ENCODE data around the gene C13orf42. TPM values are rescaled to one million over a fixed set of nuclear protein-coding genes. Genes with fewer than 3 reads are reported as not detected.
"Not testable (repeated sequence)": the region's sequence is repeated elsewhere in the genome, so short reads cannot be mapped to it uniquely, and the experiment has no call there.

Gene C13orf42
- total RNA-seq, 4 donors from 2014 or later, result not detected

DNA sequence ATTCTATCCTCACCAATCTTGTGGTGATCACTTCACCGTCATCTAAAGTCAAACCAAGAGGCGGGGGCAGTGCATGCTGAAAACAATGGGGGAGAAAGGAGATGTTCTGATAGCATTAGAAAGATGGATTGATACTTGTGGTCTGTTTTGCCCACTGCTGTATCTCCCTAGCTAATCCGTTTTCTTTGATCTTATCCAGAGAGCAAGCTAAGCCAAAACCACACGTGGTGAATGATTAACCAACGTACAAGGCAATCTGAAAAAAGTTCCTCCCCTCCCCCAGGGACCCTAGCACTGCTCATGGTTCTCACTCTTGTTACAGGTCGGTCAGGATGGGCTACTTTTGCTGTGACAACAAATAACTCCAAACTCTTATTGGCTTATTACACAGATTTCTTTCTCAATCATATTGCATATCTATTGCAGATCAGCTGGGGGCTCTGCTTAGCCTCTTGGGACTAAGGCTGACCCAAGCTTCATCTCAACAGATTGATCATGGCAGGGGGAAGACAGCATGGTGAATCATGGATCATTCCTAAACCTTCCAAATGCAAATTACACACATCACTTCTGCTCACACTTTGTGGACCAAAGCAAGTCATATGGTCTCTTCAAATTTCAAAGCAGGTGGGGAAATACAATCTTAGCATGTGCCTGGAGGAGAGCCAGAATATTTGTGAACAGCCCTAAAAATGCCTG lies 11.9 kb upstream of the C13orf42 start:
- 27% methylated on average over 6 of the region's 6 CpGs for WGBS
- Histone ChIP-seq H3K27ac (no peak overlapping the region), H3K27me3 (peaks cover 23% of the 10 kb centered on the region), H3K9me3 (peaks cover 1% of the 10 kb centered on the region), H3K4me3 (no peak overlapping the region), H3K36me3 (no peaks in the 10 kb centered on the region), H3K4me1 (no peaks in the 10 kb centered on the region)
- TF ChIP-seq POLR2AphosphoS5 (IDR thresholded peaks at IDR 0.05) (no peak), POLR2A (IDR thresholded peaks at IDR 0.05) (no peak), EP300 (IDR thresholded peaks at IDR 0.05) (no peak)
- TF ChIP-seq, protein P1, sequence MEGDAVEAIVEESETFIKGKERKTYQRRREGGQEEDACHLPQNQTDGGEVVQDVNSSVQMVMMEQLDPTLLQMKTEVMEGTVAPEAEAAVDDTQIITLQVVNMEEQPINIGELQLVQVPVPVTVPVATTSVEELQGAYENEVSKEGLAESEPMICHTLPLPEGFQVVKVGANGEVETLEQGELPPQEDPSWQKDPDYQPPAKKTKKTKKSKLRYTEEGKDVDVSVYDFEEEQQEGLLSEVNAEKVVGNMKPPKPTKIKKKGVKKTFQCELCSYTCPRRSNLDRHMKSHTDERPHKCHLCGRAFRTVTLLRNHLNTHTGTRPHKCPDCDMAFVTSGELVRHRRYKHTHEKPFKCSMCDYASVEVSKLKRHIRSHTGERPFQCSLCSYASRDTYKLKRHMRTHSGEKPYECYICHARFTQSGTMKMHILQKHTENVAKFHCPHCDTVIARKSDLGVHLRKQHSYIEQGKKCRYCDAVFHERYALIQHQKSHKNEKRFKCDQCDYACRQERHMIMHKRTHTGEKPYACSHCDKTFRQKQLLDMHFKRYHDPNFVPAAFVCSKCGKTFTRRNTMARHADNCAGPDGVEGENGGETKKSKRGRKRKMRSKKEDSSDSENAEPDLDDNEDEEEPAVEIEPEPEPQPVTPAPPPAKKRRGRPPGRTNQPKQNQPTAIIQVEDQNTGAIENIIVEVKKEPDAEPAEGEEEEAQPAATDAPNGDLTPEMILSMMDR (IDR thresholded peaks at IDR 0.05), result no peak
- DNase-seq (ENCODE audit: low spot score in 2 of 2), result no peak

DNA sequence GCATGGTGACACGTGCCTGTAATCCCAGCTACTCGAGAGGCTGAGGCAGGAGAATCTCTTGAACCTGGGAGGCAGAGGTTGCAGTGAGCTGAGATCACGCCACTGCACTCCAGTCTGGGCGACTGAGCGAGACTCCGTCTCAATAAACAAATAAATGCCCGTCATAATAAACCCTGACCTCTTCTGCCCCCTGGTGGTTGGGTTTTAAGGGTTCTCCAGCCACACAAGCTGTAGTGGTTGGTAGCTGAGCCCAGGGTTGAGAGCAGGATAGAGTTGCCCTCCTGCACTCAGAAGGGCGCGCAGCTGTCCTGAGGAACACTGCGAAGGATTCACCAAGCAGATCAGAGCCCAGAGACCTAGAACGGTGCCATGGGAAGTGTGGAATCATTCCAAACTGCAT lies 9.8 kb upstream of the C13orf42 start:
- not testable (repeated sequence) for H3K4me3 ChIP-seq; H3K36me3 ChIP-seq; H3K27ac ChIP-seq; DNase-seq (ENCODE audit: low spot score in 2 of 2); H3K4me1 ChIP-seq
- 78% methylated on average over 11 of the region's 11 CpGs for WGBS
- peaks cover 23% of the 10 kb centered on the region for H3K27me3 ChIP-seq
- H3K9me3 ChIP-seq, result peaks cover 12% of the 10 kb centered on the region

DNA sequence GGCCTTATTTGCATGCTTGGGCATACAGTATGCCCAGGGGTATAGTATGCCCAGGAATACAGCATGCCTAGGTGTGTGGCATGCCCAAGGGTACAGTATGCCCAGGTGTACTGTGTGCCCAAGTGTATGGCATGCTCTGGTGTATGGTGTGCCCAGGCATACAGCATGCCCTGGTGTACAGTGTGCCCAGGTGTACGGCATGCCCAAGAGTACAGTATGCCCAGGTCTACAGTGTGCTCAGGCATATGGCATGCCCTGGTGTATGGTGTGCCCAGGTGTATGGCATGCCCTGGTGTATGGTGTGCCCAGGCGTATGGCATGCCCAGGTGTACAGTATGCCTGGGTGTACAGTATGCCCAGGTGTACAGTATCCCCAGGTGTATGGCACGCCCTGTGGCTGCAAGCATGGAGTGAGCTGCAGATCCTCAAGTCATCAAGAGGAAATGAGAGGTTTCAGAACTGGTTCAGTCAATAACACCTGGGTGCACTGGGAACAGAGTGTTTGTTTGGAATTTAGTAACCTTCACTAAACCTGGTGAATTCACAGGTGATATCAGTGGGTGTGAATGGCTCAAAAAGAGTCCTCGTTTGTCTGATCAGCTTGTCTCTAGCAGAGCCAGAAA lies 7.8 kb upstream of the C13orf42 start:
- no peak overlapping the region for H3K27ac ChIP-seq
- peaks cover 16% of the 10 kb centered on the region for H3K27me3 ChIP-seq
- TF ChIP-seq POLR2A (IDR thresholded peaks at IDR 0.05) (no peak), POLR2AphosphoS5 (IDR thresholded peaks at IDR 0.05) (no peak), EP300 (IDR thresholded peaks at IDR 0.05) (no peak)
- TF ChIP-seq, protein P1 (IDR thresholded peaks at IDR 0.05), result no peak
- no peaks in the 10 kb centered on the region for H3K36me3 ChIP-seq
- no peaks in the 10 kb centered on the region for H3K4me1 ChIP-seq
- H3K4me3 ChIP-seq, result no peak overlapping the region
- no peak for DNase-seq (ENCODE audit: low spot score in 2 of 2)
- H3K9me3 ChIP-seq, result peaks cover 12% of the 10 kb centered on the region
- 78% methylated on average over 4 of the region's 4 CpGs for WGBS

DNA sequence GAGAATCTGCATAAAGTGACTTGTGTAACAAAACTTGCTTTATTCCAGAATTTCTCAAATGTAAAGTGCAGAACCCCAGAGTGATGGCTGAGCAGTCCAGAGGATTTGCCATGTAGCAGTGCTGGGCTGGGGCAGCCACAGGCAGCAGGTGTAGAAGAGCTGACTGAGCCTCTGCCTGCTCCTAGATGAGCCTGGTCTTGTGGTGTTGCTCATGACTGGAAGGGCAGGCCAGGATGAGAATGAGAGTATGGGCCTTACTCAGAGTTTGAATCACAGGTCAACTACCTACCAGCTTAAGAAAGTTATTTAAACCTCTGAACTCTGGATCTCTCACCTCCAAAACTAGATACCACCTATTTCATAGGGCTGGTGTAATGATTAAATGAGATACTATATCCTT lies 2.9 kb upstream of the C13orf42 start:
- Histone ChIP-seq H3K27ac (no peak overlapping the region), H3K36me3 (no peaks in the 10 kb centered on the region), H3K27me3 (peaks cover 16% of the 10 kb centered on the region), H3K9me3 (peaks cover 12% of the 10 kb centered on the region), H3K4me1 (no peaks in the 10 kb centered on the region), H3K4me3 (no peak overlapping the region)
- no peak for DNase-seq (ENCODE audit: low spot score in 2 of 2)
- TF ChIP-seq POLR2AphosphoS5 (IDR thresholded peaks at IDR 0.05) (no peak), POLR2A (IDR thresholded peaks at IDR 0.05) (no peak), EP300 (IDR thresholded peaks at IDR 0.05) (no peak)
- TF ChIP-seq, protein P1 (IDR thresholded peaks at IDR 0.05), result no peak

DNA sequence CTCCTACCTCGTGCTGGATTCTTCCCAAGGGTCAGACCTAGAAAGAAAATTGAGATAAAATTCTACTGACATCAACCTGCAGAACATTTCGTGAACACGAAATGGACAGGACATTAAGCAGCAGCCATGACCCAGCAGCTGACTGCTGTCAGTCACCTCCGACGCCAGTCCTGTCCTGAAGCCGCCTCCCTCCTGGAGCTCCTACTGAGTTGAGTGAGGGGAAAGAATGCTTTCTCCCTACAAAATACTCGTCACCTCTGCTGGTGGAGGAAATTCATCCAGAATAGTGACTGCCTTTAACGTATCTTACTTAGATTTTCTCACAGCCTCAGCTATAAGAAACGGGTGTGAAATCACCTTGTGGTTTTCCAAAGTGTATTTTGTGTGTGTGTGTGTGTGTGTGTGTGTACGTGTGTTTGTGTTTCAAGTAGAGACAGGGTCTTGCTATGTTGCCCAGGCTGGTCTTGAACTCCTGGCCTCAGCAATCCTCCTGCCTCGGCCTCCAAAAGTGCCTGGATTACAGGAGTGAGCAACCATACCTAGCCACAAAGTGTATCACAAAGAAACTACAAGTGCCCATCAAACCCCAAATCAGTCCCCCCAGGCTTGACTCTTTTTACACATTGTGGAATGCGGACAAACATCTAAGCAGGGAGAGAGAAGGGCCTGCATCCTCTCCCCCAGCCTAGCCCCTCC lies 2.3 kb upstream of the C13orf42 start:
- no peak overlapping the region for H3K27ac ChIP-seq
- 73% methylated on average over 12 of the region's 12 CpGs for WGBS

More for the DNA sequence above, 2.3 kb upstream of the C13orf42 start:
- no peak for DNase-seq (ENCODE audit: low spot score in 2 of 2)
- no peak overlapping the region for H3K4me3 ChIP-seq
- H3K27me3 ChIP-seq, result peaks cover 12% of the 10 kb centered on the region
- TF ChIP-seq POLR2A (IDR thresholded peaks at IDR 0.05), result no peak
- TF ChIP-seq POLR2AphosphoS5 (IDR thresholded peaks at IDR 0.05), result no peak
- TF ChIP-seq EP300 (IDR thresholded peaks at IDR 0.05), result no peak
- TF ChIP-seq, protein P1 (IDR thresholded peaks at IDR 0.05), result no peak
- H3K36me3 ChIP-seq, result no peaks in the 10 kb centered on the region
- H3K9me3 ChIP-seq, result peaks cover 12% of the 10 kb centered on the region
- H3K4me1 ChIP-seq, result no peaks in the 10 kb centered on the region

Measured in suprapubic skin (tissue), 4 donors.